Liver (tissue), 3 donors: Measurements from ENCODE around the gene PSMG4.

Source experiments
- EGR1 ChIP-seq, 2 donors: IDR thresholded peaks; 2 replicates each; pipeline ENCODE4 v1.6.1; 2016 to 2018; ENCODE audit warnings: antibody characterized with exemption in 2 of 2, low read depth in 2 of 2
- FOXA2 ChIP-seq: IDR thresholded peaks from 2 replicates; pipeline ENCODE4 v1.6.1; 2016; ENCODE audit warnings: antibody characterized with exemption
- JUND ChIP-seq, 2 donors: IDR thresholded peaks; 2 replicates each; pipeline ENCODE4 v1.6.1; 2016; ENCODE audit warnings: antibody characterized with exemption in 2 of 2
- RAD21 ChIP-seq, 2 donors: IDR thresholded peaks; 2 replicates each; pipeline ENCODE4 v1.6.1; 2016; ENCODE audit warnings: antibody characterized with exemption in 2 of 2, mild to moderate bottlenecking in 2 of 2
- SP1 ChIP-seq: IDR thresholded peaks from 2 replicates; pipeline ENCODE4 v1.6.1; 2018; ENCODE audit warnings: antibody characterized with exemption, mild to moderate bottlenecking
- TAF1 ChIP-seq: conservative IDR thresholded peaks from 2 replicates; pipeline ENCODE4 v1.6.1; 2016; ENCODE audit warnings: antibody characterized with exemption, mild to moderate bottlenecking
- YY1 ChIP-seq: IDR thresholded peaks from 2 replicates; pipeline ENCODE4 v1.6.1; 2016; ENCODE audit warnings: antibody characterized with exemption, mild to moderate bottlenecking
- TF ChIP-seq, protein P1 (sequence below): fragments of 150-350 bp; IDR thresholded peaks from 2 replicates; pipeline ENCODE4 v1.5.1; 2017; ENCODE audit warnings: improper control_type of control experiment, low read depth, low read length; ENCODE audit not compliant: missing input control
- TF ChIP-seq, protein P2 (sequence below): IDR thresholded peaks from 2 replicates; pipeline ENCODE4 v1.6.1; 2016; ENCODE audit warnings: antibody characterized with exemption
- TF ChIP-seq, protein P3 (sequence below): IDR thresholded peaks from 2 replicates; pipeline ENCODE4 v1.6.1; 2016; ENCODE audit warnings: antibody characterized with exemption
- TF ChIP-seq, protein P4 (sequence below): IDR thresholded peaks from 2 replicates; pipeline ENCODE4 v1.6.1; 2016; ENCODE audit warnings: antibody characterized with exemption
- donor health status: healthy.
- donor health status: healthy.

DNA sequence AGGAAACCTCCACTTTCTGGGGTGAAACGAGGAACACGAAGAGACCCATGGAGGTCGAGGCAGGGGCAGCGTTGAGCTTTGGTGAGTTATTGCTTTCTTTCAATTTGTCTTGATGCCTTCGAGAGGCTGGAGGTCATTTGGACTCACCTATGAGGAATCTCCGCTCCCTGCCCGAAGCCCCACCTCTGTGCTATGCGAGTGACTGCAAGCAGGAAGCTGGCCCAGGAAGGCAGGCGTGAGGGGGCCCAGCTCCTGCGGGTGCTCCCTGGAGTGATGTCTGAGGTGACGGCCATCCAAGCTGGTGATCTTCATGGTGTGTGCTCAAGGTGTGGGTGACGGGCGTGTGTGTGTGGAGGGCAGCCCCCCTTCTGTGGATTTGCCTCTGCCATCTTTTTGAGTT lies 13.0 kb downstream of the PSMG4 start:
- no peak for TF ChIP-seq EGR1 (IDR thresholded peaks at IDR 0.05; ENCODE audit: low read depth in 2 of 2)
- TF ChIP-seq, protein P1, sequence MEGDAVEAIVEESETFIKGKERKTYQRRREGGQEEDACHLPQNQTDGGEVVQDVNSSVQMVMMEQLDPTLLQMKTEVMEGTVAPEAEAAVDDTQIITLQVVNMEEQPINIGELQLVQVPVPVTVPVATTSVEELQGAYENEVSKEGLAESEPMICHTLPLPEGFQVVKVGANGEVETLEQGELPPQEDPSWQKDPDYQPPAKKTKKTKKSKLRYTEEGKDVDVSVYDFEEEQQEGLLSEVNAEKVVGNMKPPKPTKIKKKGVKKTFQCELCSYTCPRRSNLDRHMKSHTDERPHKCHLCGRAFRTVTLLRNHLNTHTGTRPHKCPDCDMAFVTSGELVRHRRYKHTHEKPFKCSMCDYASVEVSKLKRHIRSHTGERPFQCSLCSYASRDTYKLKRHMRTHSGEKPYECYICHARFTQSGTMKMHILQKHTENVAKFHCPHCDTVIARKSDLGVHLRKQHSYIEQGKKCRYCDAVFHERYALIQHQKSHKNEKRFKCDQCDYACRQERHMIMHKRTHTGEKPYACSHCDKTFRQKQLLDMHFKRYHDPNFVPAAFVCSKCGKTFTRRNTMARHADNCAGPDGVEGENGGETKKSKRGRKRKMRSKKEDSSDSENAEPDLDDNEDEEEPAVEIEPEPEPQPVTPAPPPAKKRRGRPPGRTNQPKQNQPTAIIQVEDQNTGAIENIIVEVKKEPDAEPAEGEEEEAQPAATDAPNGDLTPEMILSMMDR: no peak
- no peak for TF ChIP-seq TAF1
- TF ChIP-seq RAD21 (IDR thresholded peaks at IDR 0.05): no peak
- TF ChIP-seq, protein P2, sequence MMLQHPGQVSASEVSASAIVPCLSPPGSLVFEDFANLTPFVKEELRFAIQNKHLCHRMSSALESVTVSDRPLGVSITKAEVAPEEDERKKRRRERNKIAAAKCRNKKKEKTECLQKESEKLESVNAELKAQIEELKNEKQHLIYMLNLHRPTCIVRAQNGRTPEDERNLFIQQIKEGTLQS: no peak
- TF ChIP-seq SP1: no peak
- TF ChIP-seq JUND (IDR thresholded peaks at IDR 0.05): no peak
- TF ChIP-seq YY1: no peak
- TF ChIP-seq, protein P3, sequence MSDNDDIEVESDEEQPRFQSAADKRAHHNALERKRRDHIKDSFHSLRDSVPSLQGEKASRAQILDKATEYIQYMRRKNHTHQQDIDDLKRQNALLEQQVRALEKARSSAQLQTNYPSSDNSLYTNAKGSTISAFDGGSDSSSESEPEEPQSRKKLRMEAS: no peak
- TF ChIP-seq, protein P4, sequence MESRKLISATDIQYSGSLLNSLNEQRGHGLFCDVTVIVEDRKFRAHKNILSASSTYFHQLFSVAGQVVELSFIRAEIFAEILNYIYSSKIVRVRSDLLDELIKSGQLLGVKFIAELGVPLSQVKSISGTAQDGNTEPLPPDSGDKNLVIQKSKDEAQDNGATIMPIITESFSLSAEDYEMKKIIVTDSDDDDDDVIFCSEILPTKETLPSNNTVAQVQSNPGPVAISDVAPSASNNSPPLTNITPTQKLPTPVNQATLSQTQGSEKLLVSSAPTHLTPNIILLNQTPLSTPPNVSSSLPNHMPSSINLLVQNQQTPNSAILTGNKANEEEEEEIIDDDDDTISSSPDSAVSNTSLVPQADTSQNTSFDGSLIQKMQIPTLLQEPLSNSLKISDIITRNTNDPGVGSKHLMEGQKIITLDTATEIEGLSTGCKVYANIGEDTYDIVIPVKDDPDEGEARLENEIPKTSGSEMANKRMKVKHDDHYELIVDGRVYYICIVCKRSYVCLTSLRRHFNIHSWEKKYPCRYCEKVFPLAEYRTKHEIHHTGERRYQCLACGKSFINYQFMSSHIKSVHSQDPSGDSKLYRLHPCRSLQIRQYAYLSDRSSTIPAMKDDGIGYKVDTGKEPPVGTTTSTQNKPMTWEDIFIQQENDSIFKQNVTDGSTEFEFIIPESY: no peak
- no peak for TF ChIP-seq FOXA2
